HepG2 (cell line): ENCODE data around the gene MED13L. TPM values are rescaled to one million over a fixed set of nuclear protein-coding genes. Genes with fewer than 3 reads are reported as not detected.

Experiments
- ATAC-seq: fragments of 200-7000 bp; cut with Tn5 transposase; 3 replicates; pipeline ENCODE4 v1.9.1; 2020; ENCODE audit warnings: mild to moderate bottlenecking, moderate library complexity
- BruUV-seq: library from RNA; stranded (reverse); fragments of 400-500 nt; replicated peaks from 2 replicates; lab custom pipeline; 2021; lab: Mats Ljungman, UMichigan
- CTCF ChIA-PET: fragments of 300-600 bp; formaldehyde crosslinking; extraction: SDS; loops from one replicate; lab custom pipeline; 2021; ENCODE audit warnings: low total read pairs, inconsistent platforms, low intra/inter-chr PET ratio; lab: Yijun Ruan, JAX
- POLR2A ChIA-PET: fragments of 350-600 bp; sonication (Branson Sonifier 250); formaldehyde crosslinking; loops from one replicate; lab custom pipeline; 2020; ENCODE audit warnings: antibody characterized with exemption, inconsistent platforms; lab: Yijun Ruan, JAX
- DNase-seq: peaks from one replicate; pipeline ENCODE4 v3.0.0-alpha.2; 2015; ENCODE audit warnings: low spot score
- FAIRE-seq: peaks from 3 replicates; lab custom pipeline; 2011; peaks lifted over from hg19 to GRCh38; lab: Jason Lieb, UNC
- H2AFZ ChIP-seq: one replicate; pipeline ENCODE4 v1.6.1; 2011; ENCODE audit warnings: low read length, inconsistent platforms
- H3K27ac ChIP-seq: fragments of 300-600 bp; 3 replicates; pipeline ENCODE4 v1.8.0; 2011; ENCODE audit warnings: mixed run types, mild to moderate bottlenecking, mixed read lengths, low read length, inconsistent platforms; ENCODE audit not compliant: insufficient read depth; ENCODE audit errors: extremely low read length
- H3K27me3 ChIP-seq, 2 experiments: fragments of 200-600 bp in 1 of 2; 2 replicates in 1 of 2; 3 replicates in 1 of 2; pipeline versions ENCODE4 v1.6.0 to v1.8.0; 2011; ENCODE audit warnings: low read length in 2 of 2, mild to moderate bottlenecking in 2 of 2, moderate library complexity in 2 of 2, inconsistent platforms in 1 of 2; ENCODE audit not compliant: insufficient read depth in 2 of 2, control insufficient read depth in 1 of 2
- H3K36me3 ChIP-seq, 2 experiments: fragments of 200-600 bp in 1 of 2; replicated peaks in 1 of 2; 2 replicates in 1 of 2; 3 replicates in 1 of 2; pipeline versions ENCODE4 v1.5.1 to v1.8.0; 2011; ENCODE audit warnings: low read length in 2 of 2, inconsistent platforms in 1 of 2; ENCODE audit not compliant: insufficient read depth in 2 of 2, control insufficient read depth in 1 of 2
- H3K4me1 ChIP-seq: 2 replicates; pipeline ENCODE4 v1.5.1; 2012; ENCODE audit warnings: low read length, inconsistent platforms; ENCODE audit not compliant: insufficient read depth
- H3K4me2 ChIP-seq: 2 replicates; pipeline ENCODE4 v1.6.0; 2011; ENCODE audit warnings: low read depth, low read length, inconsistent platforms
- H3K4me3 ChIP-seq, 3 experiments: fragments of 200-600 bp in 1 of 3; sonication (generic), shearing (Covaris generic) in 1 of 3; replicated peaks in 1 of 3; 2 replicates each; pipeline ENCODE4 v1.5.1; 2011 to 2016; ENCODE audit warnings: low read length in 3 of 3, inconsistent platforms in 2 of 3, low read depth in 2 of 3, mild to moderate bottlenecking in 2 of 3, control low read depth in 1 of 3, mixed read lengths in 1 of 3; ENCODE audit not compliant: insufficient read depth in 1 of 3
- H3K79me2 ChIP-seq: one replicate; pipeline ENCODE4 v1.6.1; 2011; ENCODE audit warnings: low read length, inconsistent platforms; ENCODE audit not compliant: insufficient read depth
- H3K9ac ChIP-seq: 2 replicates; pipeline ENCODE4 v1.6.0; 2011; ENCODE audit warnings: mild to moderate bottlenecking, low read depth, low read length, inconsistent platforms; ENCODE audit not compliant: insufficient read depth
- H3K9me3 ChIP-seq: 2 replicates; pipeline ENCODE4 v1.5.1; 2012; ENCODE audit warnings: mild to moderate bottlenecking, low read length
- H4K20me1 ChIP-seq: 2 replicates; pipeline ENCODE4 v1.6.0; 2011; ENCODE audit warnings: inconsistent platforms, mild to moderate bottlenecking, low read length, moderate library complexity; ENCODE audit not compliant: insufficient read depth
- CBFB ChIP-seq: sonication (generic); formaldehyde crosslinking; IDR thresholded peaks from 2 replicates; pipeline ENCODE4 v1.4.0; 2020; ENCODE audit warnings: missing genetic modification reagents
- EED ChIP-seq: sonication (generic); formaldehyde crosslinking; IDR thresholded peaks from 2 replicates; pipeline ENCODE4 v1.5.0; 2020; ENCODE audit warnings: mild to moderate bottlenecking, missing genetic modification reagents
- GABPA ChIP-seq, 2 experiments: IDR thresholded peaks; 2 replicates each; pipeline ENCODE4 v1.6.1; 2011 to 2016; ENCODE audit warnings: low read depth in 2 of 2, low read length in 1 of 2, missing biosample characterization in 1 of 2, missing genetic modification characterization in 1 of 2
- KAT2B ChIP-seq: fragments of 150-350 bp; IDR thresholded peaks from 2 replicates; pipeline ENCODE4 v1.6.1; 2014; ENCODE audit warnings: low read depth, low read length, borderline replicate concordance
- KLF9 ChIP-seq: IDR thresholded peaks from 2 replicates; pipeline ENCODE4 v1.6.1; 2016; ENCODE audit warnings: low read depth
- NPAS2 ChIP-seq: sonication (generic); formaldehyde crosslinking; IDR thresholded peaks from 2 replicates; pipeline ENCODE4 v1.8.0; 2022; ENCODE audit warnings: mild to moderate bottlenecking, missing genetic modification reagents, borderline replicate concordance
- SMAD3 ChIP-seq: sonication (generic); formaldehyde crosslinking; IDR thresholded peaks from 2 replicates; pipeline ENCODE4 v1.4.0; 2020; ENCODE audit warnings: missing genetic modification reagents
- ZBTB42 ChIP-seq: sonication (generic); formaldehyde crosslinking; IDR thresholded peaks from 2 replicates; pipeline ENCODE4 v1.5.0; 2020; ENCODE audit warnings: mild to moderate bottlenecking, missing genetic modification reagents
- ZFP37 ChIP-seq: sonication (generic); formaldehyde crosslinking; IDR thresholded peaks from 2 replicates; pipeline ENCODE4 v1.4.0; 2020; ENCODE audit warnings: missing genetic modification reagents, borderline replicate concordance
- ZNF24 ChIP-seq: fragments of 450-650 bp; IDR thresholded peaks from 2 replicates; pipeline ENCODE4 v1.6.1; 2017; ENCODE audit warnings: antibody characterized with exemption, mild to moderate bottlenecking
- ZNF281 ChIP-seq: sonication (generic); formaldehyde crosslinking; IDR thresholded peaks from 2 replicates; pipeline ENCODE4 v1.4.0; 2020; ENCODE audit warnings: missing genetic modification reagents, borderline replicate concordance
- ZNF3 ChIP-seq: IDR thresholded peaks from 2 replicates; pipeline ENCODE4 v1.7.0; 2017; ENCODE audit warnings: inconsistent platforms
- ZNF800 ChIP-seq: sonication (generic); formaldehyde crosslinking; IDR thresholded peaks from 2 replicates; pipeline ENCODE4 v1.4.0; 2020; ENCODE audit warnings: missing genetic modification reagents
- WGBS: methylation state at CpG from one replicate; pipeline ENCODE4 v1.1.6; 2017; ENCODE audit warnings: low lambda C conversion rate; 5-methylcytosine and 5-hydroxymethylcytosine counted together
- in situ Hi-C: cut with HindIII; loops from 2 replicates; pipeline ENCODE4 v1.10.0; 2017; ENCODE audit warnings: low pct_unique_long_range_greater_than_20kb; ENCODE audit not compliant: extremely low pct_ligation_motif_present
- intact Hi-C: fragments of 100-400 bp; cut with micrococcal nuclease; formaldehyde crosslinking; loops from one replicate; pipeline ENCODE4 v1.10.0; 2022; ENCODE audit not compliant: unreplicated experiment
- polyA plus RNA-seq, 8 experiments: library from polyadenylated mRNA; depleted of rRNA in 3 of 8; stranded (reverse) in 7 of 8; unstranded in 1 of 8; fragments of >200 nt; fragmentation: Illumina TruSeq in 4 of 8; extraction: Trizol in 4 of 8; gene quantifications; 2 replicates each; pipeline versions ENCODE4 v1.2.1 to v1.2.3, GENCODE V29; 2011 to 2016; ENCODE audit warnings: low read depth in 4 of 8, missing spikeins in 1 of 8, mixed read lengths in 1 of 8; ENCODE audit not compliant: insufficient read depth in 1 of 8
- total RNA-seq, 5 experiments: library from RNA; depleted of rRNA; stranded (reverse); fragments of >200 nt; fragmentation: Illumina TruSeq; extraction: Trizol; gene quantifications; 2 replicates each; pipeline ENCODE4 v1.2.3, GENCODE V29; 2016; ENCODE audit warnings: low read depth in 1 of 5
- TF ChIP-seq, protein P1 (sequence below): sonication (generic); formaldehyde crosslinking; IDR thresholded peaks from 2 replicates; pipeline ENCODE4 v1.4.0; 2020; ENCODE audit warnings: missing genetic modification reagents
- TF ChIP-seq, protein P2 (sequence below): sonication (generic); formaldehyde crosslinking; IDR thresholded peaks from 2 replicates; pipeline ENCODE4 v1.4.0; 2020; ENCODE audit warnings: missing genetic modification reagents, borderline replicate concordance
- TF ChIP-seq, protein P3 (sequence below): sonication (generic); formaldehyde crosslinking; conservative IDR thresholded peaks from 2 replicates; pipeline ENCODE4 v1.8.0; 2022; ENCODE audit warnings: mild to moderate bottlenecking, moderate library complexity, missing genetic modification reagents

Gene MED13L
- total and polyA plus RNA-seq, 2 of the 13 experiments (the other 11 are each of a cell fraction or from before 2014, with no cell fraction given): 24.8 to 38.9 TPM

GRCh38 chr12:116278279-116278626 lies 760 bp upstream of the MED13L start:
- Histone ChIP-seq H3K27ac (no peak overlapping the region), H3K79me2 (peaks cover 35% of the 10 kb centered on the region), H3K4me3 (peak overlapping the region; percentile 54 to 73 (median 57)), H3K36me3 (no peaks in the 10 kb centered on the region), H4K20me1 (peaks cover 24% of the 10 kb centered on the region), H3K9ac (peak overlapping the region; percentile 65), H3K9me3 (no peaks in the 10 kb centered on the region), H3K27me3 (peaks cover 2 to 20% of the 10 kb centered on the region in 2 experiments; a peak in 4 of 5 replicates), H3K4me1 (peaks cover 49% of the 10 kb centered on the region), H2AFZ (no peak overlapping the region), H3K4me2 (peak overlapping the region; percentile 72)
- in situ Hi-C loops (loop anchor here (5.0 kb wide), 1 partner anchor 319 kb away; no protein-coding TSS in a partner anchor), intact Hi-C loops (no loop called here)
- TSS peak; percentile 82 for BruUV-seq
- DNase-seq (no peak), ATAC-seq (no peak), FAIRE-seq (no peak)
- ChIA-PET CTCF (no interaction called here), POLR2A (no interaction called here)
- 35% methylated on average over 8 of the region's 8 CpGs for WGBS
- TF ChIP-seq, protein P1, sequence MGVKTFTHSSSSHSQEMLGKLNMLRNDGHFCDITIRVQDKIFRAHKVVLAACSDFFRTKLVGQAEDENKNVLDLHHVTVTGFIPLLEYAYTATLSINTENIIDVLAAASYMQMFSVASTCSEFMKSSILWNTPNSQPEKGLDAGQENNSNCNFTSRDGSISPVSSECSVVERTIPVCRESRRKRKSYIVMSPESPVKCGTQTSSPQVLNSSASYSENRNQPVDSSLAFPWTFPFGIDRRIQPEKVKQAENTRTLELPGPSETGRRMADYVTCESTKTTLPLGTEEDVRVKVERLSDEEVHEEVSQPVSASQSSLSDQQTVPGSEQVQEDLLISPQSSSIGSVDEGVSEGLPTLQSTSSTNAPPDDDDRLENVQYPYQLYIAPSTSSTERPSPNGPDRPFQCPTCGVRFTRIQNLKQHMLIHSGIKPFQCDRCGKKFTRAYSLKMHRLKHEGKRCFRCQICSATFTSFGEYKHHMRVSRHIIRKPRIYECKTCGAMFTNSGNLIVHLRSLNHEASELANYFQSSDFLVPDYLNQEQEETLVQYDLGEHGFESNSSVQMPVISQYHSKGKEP (CRISPR knock-in tag): no peak
- TF ChIP-seq GABPA (IDR thresholded peaks at IDR 0.05; ENCODE audit: low read depth, low read length) (no peak), GABPA (CRISPR knock-in tag; IDR thresholded peaks at IDR 0.05; ENCODE audit: low read depth) (no peak), ZNF281 (CRISPR knock-in tag) (no peak), KLF9 (CRISPR knock-in tag) (no peak), KAT2B (no peak), ZBTB42 (CRISPR knock-in tag) (no peak), NPAS2 (CRISPR knock-in tag) (no peak), EED (CRISPR knock-in tag) (no peak), ZNF3 (CRISPR knock-in tag) (no peak), ZFP37 (CRISPR knock-in tag) (no peak), ZNF24 (peak; percentile 89), CBFB (CRISPR knock-in tag) (no peak), ZNF800 (CRISPR knock-in tag) (no peak), SMAD3 (CRISPR knock-in tag) (no peak)
- TF ChIP-seq, protein P2, sequence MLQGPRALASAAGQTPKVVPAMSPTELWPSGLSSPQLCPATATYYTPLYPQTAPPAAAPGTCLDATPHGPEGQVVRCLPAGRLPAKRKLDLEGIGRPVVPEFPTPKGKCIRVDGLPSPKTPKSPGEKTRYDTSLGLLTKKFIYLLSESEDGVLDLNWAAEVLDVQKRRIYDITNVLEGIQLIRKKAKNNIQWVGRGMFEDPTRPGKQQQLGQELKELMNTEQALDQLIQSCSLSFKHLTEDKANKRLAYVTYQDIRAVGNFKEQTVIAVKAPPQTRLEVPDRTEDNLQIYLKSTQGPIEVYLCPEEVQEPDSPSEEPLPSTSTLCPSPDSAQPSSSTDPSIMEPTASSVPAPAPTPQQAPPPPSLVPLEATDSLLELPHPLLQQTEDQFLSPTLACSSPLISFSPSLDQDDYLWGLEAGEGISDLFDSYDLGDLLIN (CRISPR knock-in tag): no peak
- TF ChIP-seq, protein P3, sequence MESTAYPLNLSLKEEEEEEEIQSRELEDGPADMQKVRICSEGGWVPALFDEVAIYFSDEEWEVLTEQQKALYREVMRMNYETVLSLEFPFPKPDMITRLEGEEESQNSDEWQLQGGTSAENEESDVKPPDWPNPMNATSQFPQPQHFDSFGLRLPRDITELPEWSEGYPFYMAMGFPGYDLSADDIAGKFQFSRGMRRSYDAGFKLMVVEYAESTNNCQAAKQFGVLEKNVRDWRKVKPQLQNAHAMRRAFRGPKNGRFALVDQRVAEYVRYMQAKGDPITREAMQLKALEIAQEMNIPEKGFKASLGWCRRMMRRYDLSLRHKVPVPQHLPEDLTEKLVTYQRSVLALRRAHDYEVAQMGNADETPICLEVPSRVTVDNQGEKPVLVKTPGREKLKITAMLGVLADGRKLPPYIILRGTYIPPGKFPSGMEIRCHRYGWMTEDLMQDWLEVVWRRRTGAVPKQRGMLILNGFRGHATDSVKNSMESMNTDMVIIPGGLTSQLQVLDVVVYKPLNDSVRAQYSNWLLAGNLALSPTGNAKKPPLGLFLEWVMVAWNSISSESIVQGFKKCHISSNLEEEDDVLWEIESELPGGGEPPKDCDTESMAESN (CRISPR knock-in tag): 0 out of 2 replicates have a peak, but pooled peaks have one; percentile 37
